Memory B cell (primary cell): ENCODE measurements around the gene ALOX15B.
"Not testable (repeated sequence)": the region's sequence is repeated elsewhere in the genome, so short reads cannot be mapped to it uniquely, and the experiment has no call there.

Source experiments
- ATAC-seq: fragments of 150-1000 bp; cut with Tn5 transposase; 2 replicates; pipeline ENCODE4 v1.10.0; 2021; ENCODE audit warnings: low read depth, mild to moderate bottlenecking, moderate library complexity
- DNase-seq, 2 donors: peaks; one replicate each; pipeline ENCODE4 v3.0.0; 2022; ENCODE audit warnings: low spot score in 2 of 2
- H3K27ac Mint-ChIP-seq: one replicate; pipeline ENCODE4 v1.8.0; 2022; ENCODE audit warnings: mild to moderate bottlenecking, moderate library complexity, mixed read lengths
- H3K27me3 Mint-ChIP-seq: one replicate; pipeline ENCODE4 v1.8.0; 2022; ENCODE audit warnings: mixed read lengths
- H3K36me3 Mint-ChIP-seq: one replicate; pipeline ENCODE4 v1.8.0; 2022; ENCODE audit warnings: mild to moderate bottlenecking, mixed read lengths
- H3K4me1 Mint-ChIP-seq: one replicate; pipeline ENCODE4 v1.8.0; 2022; ENCODE audit warnings: mixed read lengths
- H3K4me3 Mint-ChIP-seq: one replicate; pipeline ENCODE4 v1.8.0; 2022; ENCODE audit warnings: mild to moderate bottlenecking, moderate library complexity, mixed read lengths
- H3K9me3 Mint-ChIP-seq: one replicate; pipeline ENCODE4 v1.8.0; 2022; ENCODE audit warnings: mixed read lengths

The ALOX15B gene

DNA sequence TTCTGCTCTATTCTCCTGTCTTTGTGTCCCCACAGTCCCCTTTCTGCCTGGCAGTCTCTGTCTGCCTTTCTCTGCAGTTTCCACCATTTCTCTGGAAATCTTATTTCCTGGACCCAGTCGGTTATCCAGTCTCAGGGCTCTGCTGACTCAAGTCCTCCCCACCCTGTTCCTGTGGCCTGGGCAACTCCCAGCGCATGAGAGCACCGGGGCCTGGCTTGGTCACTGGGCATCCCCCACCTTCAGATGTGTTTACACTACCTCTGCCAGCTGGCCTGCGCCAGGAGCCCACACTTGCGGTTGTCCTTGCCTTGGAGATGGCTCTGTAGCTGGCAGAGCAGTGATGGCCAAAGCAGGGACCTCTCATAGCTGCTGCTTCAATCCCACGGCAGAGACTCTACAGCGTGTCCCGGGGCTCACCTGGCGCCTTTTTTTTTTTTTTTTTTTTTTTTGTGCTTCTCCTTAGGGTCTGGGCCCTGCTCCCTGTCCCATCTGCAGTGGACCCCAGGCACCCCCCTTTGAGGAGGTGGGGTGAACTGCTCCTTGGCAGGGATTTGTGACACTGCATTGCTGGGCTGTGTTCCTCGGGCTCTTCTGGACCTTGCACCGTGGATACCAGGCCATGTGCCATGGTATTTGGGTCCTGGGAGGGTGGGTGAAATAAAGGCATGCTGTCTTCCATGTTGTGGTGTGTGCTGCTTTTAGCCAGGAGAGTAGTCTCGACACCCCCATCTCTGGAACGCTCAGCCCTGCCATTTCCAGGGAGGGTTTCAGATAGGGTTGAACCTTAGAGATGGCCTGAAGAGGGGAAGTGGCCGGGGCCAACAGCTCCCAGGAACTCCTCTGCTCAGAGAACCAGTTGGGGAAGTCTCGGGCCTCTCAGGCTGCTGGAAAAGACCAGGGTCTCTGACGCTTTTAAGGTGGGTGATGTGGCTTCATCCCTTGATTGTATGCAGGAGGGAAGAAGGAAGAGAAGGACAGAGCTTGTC is 18.9 kb upstream of the ALOX15B start:
- Mint-ChIP-seq H3K36me3 (no peaks in the 10 kb centered on the region), H3K4me3 (no peak overlapping the region), H3K27me3 (peaks cover 26% of the 10 kb centered on the region), H3K9me3 (no peaks in the 10 kb centered on the region), H3K27ac (no peak overlapping the region), H3K4me1 (peaks cover 9% of the 10 kb centered on the region)
- ATAC-seq, result no peak
- DNase-seq, result no peak

- peaks cover 22% of the 10 kb centered on the region for H3K27me3 Mint-ChIP-seq
- ATAC-seq, result no peak
Measured at GRCh38 chr17:8020776-8021564, 17.9 kb upstream of the ALOX15B start.

GRCh38 chr17:8021565-8022359 is 17.1 kb upstream of the ALOX15B start:
- ATAC-seq, result no peak
- Mint-ChIP-seq H3K9me3 (no peaks in the 10 kb centered on the region), H3K27ac (no peak overlapping the region), H3K27me3 (peaks cover 19% of the 10 kb centered on the region), H3K36me3 (no peaks in the 10 kb centered on the region), H3K4me3 (no peak overlapping the region), H3K4me1 (peaks cover 2% of the 10 kb centered on the region)
- no peak for DNase-seq

More at GRCh38 chr17:8020776-8021564, 17.9 kb upstream of the ALOX15B start:
- no peak for DNase-seq
- H3K36me3 Mint-ChIP-seq, result no peaks in the 10 kb centered on the region
- no peak overlapping the region for H3K27ac Mint-ChIP-seq
- peaks cover 8% of the 10 kb centered on the region for H3K4me1 Mint-ChIP-seq
- no peaks in the 10 kb centered on the region for H3K9me3 Mint-ChIP-seq
- no peak overlapping the region for H3K4me3 Mint-ChIP-seq

DNA sequence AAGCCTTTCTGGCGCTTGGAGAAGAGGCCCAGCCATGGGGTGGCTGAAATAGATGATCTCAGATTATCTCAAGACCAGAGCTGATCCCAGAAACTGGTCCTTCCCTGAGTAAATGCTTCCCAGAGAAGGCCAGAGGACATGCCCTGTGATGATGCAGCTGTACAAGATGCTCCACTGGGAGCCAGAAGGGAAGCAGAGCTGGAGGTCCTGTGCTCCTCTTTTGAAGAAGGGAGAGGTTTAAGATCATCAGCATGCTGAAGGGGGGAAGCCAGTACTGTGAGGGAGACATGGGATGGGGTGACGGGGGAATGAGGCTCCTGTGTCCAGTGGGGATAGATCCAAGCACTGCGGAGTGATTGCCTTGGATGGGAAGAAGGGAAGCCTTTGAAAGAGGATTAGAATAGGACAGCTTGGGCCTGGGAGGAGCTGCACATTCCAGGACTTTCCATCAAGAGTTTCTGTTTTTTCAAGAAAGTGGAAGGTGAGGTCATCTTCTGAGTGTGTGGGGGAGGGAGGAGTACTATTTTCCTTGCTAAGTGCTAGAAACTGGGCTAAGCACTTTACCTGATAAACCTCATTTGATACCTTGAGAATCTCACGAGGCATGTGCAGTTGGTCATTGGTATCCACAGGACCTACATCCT is 16.4 kb upstream of the ALOX15B start:
- no peak for ATAC-seq
- no peaks in the 10 kb centered on the region for H3K4me1 Mint-ChIP-seq
- no peaks in the 10 kb centered on the region for H3K9me3 Mint-ChIP-seq
- DNase-seq, result no peak
- peaks cover 22% of the 10 kb centered on the region for H3K27me3 Mint-ChIP-seq
- no peak overlapping the region for H3K4me3 Mint-ChIP-seq
- H3K36me3 Mint-ChIP-seq, result no peaks in the 10 kb centered on the region
- no peak overlapping the region for H3K27ac Mint-ChIP-seq

GRCh38 chr17:8024161-8024560 is 14.7 kb upstream of the ALOX15B start:
- not testable (repeated sequence) for H3K27ac Mint-ChIP-seq, DNase-seq, H3K36me3 Mint-ChIP-seq, ATAC-seq, H3K9me3 Mint-ChIP-seq, H3K4me1 Mint-ChIP-seq, H3K4me3 Mint-ChIP-seq
- H3K27me3 Mint-ChIP-seq, result peaks cover 30% of the 10 kb centered on the region

GRCh38 chr17:8025176-8025911 is 13.5 kb upstream of the ALOX15B start:
- no peak overlapping the region for H3K4me3 Mint-ChIP-seq
- no peak overlapping the region for H3K27ac Mint-ChIP-seq
- H3K4me1 Mint-ChIP-seq, result no peaks in the 10 kb centered on the region
- ATAC-seq (no peak), DNase-seq (no peak)
- no peaks in the 10 kb centered on the region for H3K36me3 Mint-ChIP-seq
- H3K27me3 Mint-ChIP-seq, result peaks cover 28% of the 10 kb centered on the region
- H3K9me3 Mint-ChIP-seq, result no peaks in the 10 kb centered on the region

GRCh38 chr17:8029121-8029520 is 9.7 kb upstream of the ALOX15B start:
- Mint-ChIP-seq H3K9me3 (no peaks in the 10 kb centered on the region), H3K36me3 (no peaks in the 10 kb centered on the region), H3K27me3 (peaks cover 30% of the 10 kb centered on the region), H3K27ac (no peak overlapping the region), H3K4me3 (no peak overlapping the region), H3K4me1 (no peaks in the 10 kb centered on the region)
- ATAC-seq, result no peak
- no peak for DNase-seq

- Mint-ChIP-seq H3K36me3 (no peaks in the 10 kb centered on the region), H3K9me3 (no peaks in the 10 kb centered on the region), H3K27ac (no peak overlapping the region), H3K4me3 (no peak overlapping the region), H3K27me3 (peaks cover 25% of the 10 kb centered on the region), H3K4me1 (no peaks in the 10 kb centered on the region)
- no peak for DNase-seq
- no peak for ATAC-seq
Measured at GRCh38 chr17:8031261-8031661, 7.6 kb upstream of the ALOX15B start.

- no peak for DNase-seq
- peaks cover 25% of the 10 kb centered on the region for H3K27me3 Mint-ChIP-seq
- no peak for ATAC-seq
- no peak overlapping the region for H3K4me3 Mint-ChIP-seq
- no peaks in the 10 kb centered on the region for H3K4me1 Mint-ChIP-seq
- H3K36me3 Mint-ChIP-seq, result no peaks in the 10 kb centered on the region
- no peaks in the 10 kb centered on the region for H3K9me3 Mint-ChIP-seq
- no peak overlapping the region for H3K27ac Mint-ChIP-seq
Measured at GRCh38 chr17:8031950-8032349, 6.9 kb upstream of the ALOX15B start.

- DNase-seq, result no peak
- Mint-ChIP-seq H3K36me3 (no peaks in the 10 kb centered on the region), H3K4me3 (no peak overlapping the region), H3K27ac (no peak overlapping the region), H3K27me3 (peaks cover 22% of the 10 kb centered on the region), H3K9me3 (peaks cover 2% of the 10 kb centered on the region), H3K4me1 (no peaks in the 10 kb centered on the region)
- no peak for ATAC-seq
Measured at GRCh38 chr17:8032442-8032841, 6.4 kb upstream of the ALOX15B start.

GRCh38 chr17:8039611-8040168 is 831 bp downstream of the ALOX15B start:
- Mint-ChIP-seq H3K27me3 (peaks cover 25% of the 10 kb centered on the region), H3K4me1 (peaks cover 8% of the 10 kb centered on the region), H3K27ac (no peak overlapping the region), H3K36me3 (no peaks in the 10 kb centered on the region), H3K4me3 (no peak overlapping the region), H3K9me3 (peaks cover 2% of the 10 kb centered on the region)
- ATAC-seq (no peak), DNase-seq (no peak)

GRCh38 chr17:8041249-8041928 is 2.5 kb downstream of the ALOX15B start:
- peaks cover 2% of the 10 kb centered on the region for H3K9me3 Mint-ChIP-seq
- H3K4me3 Mint-ChIP-seq, result no peak overlapping the region
- DNase-seq, result no peak
- ATAC-seq, result peak; percentile 26
- H3K4me1 Mint-ChIP-seq, result peaks cover 8% of the 10 kb centered on the region
- no peak overlapping the region for H3K27ac Mint-ChIP-seq
- peaks cover 25% of the 10 kb centered on the region for H3K27me3 Mint-ChIP-seq
- no peaks in the 10 kb centered on the region for H3K36me3 Mint-ChIP-seq
